UCSD-AML1 (cell line): ENCODE measurements around the gene PDHX.

Experiments used
- DNase-seq: peaks from one replicate; lab custom pipeline; 2025; ENCODE audit not compliant: unreplicated experiment; lab: John Stamatoyannopoulos, UW

Gene PDHX

GRCh38 chr11:34953955-34954354 lies 37.5 kb downstream of the PDHX start:
- no peak for DNase-seq

GRCh38 chr11:34957206-34957605 lies 40.8 kb downstream of the PDHX start:
- DNase-seq: no peak

DNA sequence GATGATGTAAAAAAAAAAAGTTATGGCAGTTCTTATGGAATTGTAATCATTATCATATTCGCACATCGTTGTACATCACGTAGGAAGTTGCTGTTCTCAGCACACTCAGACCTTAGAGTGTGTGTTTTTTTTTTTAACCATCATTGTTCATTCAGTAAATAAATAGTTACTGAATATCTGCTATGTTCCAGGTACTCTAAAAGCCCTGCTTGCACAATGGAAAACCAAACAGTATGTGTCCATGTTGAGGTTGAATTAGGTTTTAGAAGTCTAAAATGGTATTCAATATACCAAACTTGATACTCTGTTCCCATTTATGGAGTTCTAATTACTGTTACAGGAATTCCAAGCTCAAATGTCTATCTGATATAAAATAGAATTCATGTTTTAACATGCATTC lies 41.2 kb downstream of the PDHX start:
- no peak for DNase-seq

GRCh38 chr11:34959770-34960169 lies 43.4 kb downstream of the PDHX start:
- no peak for DNase-seq

- no peak for DNase-seq
Measured at GRCh38 chr11:34960277-34960676, 43.9 kb downstream of the PDHX start.

DNA sequence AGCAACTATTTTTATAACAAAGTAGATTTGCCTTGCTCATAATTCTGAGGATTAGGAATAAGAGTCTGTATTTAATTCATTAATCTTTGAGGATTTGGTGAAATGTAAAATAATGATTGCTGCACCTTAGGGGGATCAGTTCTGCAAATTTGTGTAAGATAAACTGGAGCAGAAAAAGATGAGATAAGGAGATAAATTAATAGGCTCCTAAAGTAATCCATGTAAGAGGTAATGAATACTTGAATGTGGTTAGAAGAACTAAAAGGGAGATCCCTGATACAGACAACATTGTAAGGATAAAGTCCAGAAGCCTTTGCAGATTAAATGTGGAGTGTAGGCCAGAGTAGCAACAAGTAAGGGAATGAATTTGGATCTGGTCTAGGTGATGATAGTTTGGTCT lies 45.6 kb downstream of the PDHX start:
- DNase-seq: no peak

DNA sequence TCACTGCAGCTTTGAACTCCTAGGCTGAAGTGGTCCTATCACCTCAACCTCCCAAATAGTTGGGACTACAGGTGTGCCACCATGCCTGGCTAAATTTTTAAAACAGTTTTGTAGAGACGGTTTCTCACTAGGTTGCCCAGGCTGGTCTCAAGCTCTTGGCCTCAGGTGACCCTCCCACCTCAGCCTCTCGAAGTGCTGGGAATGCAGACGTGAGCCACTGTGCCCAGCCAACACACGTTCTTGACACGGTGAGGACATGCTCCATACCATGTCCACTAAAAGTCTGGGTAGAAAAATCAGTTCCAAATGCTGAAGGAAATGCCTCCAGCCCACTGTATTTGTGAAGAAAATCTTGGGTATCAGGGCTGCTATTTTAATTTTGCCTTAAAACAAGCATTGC lies 46.9 kb downstream of the PDHX start:
- DNase-seq: no peak

GRCh38 chr11:34964610-34965331 lies 48.4 kb downstream of the PDHX start:
- no peak for DNase-seq

GRCh38 chr11:34968862-34969261 lies 52.4 kb downstream of the PDHX start:
- no peak for DNase-seq

- DNase-seq: no peak
Measured at GRCh38 chr11:34970033-34970432, 53.6 kb downstream of the PDHX start.

DNA sequence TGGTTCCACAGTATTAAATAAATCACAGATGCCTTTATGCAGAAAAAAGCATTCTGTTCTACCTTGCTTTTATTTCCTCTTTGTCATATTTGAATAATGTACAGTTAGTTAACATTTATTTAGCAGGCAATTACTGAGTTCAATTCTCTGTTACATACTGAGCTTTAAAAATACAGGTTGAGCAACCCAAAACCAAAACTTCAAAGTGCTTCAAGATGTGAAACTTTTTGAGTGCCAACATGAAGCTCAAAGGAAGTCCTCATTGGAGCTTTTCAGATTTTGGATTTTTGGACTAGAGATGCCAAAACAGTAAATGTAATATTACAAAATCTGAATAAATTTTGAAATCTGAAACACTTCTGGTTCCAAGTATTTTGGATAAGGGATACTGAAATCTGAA lies 54.1 kb downstream of the PDHX start:
- no peak for DNase-seq

DNA sequence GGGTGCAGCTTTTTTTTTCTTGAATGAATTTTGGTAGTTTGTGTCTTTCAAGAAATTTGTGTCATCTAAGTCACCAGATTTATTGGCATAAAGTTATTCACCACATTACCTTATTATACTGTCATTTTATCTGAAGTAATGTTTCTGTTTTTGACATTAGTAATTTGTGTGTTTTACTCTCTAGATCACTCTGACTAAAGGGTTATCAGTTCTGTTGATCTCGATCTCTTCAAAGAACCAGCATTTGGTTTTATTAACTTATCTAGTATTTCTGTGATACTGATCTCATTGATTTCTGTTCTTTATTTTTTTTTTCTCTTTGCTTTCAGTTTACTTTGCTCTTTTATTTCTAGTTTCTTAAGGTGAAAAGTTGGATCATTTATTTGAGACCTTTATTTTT lies 55.5 kb downstream of the PDHX start:
- no peak for DNase-seq

- DNase-seq: no peak
Measured at GRCh38 chr11:34972366-34972765, 55.9 kb downstream of the PDHX start.

DNA sequence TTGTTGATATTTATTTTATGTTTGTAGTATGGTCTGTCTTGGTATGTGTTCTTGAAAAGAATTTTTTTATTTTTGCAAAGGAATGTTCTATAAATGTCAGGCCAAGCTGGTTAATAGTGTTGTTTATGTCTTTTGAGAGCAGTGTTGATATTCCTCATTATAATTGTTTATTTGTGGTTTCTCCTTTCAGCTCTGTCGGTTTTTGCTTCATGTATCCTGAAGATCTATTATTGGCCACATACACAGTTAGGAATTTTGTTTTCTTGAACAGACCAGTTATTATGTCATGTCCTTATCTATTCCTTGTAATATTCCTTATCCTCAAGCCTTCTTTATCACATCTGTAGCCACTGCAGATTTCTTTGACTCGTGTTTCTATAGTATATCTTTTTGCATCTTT lies 56.5 kb downstream of the PDHX start:
- no peak for DNase-seq

DNA sequence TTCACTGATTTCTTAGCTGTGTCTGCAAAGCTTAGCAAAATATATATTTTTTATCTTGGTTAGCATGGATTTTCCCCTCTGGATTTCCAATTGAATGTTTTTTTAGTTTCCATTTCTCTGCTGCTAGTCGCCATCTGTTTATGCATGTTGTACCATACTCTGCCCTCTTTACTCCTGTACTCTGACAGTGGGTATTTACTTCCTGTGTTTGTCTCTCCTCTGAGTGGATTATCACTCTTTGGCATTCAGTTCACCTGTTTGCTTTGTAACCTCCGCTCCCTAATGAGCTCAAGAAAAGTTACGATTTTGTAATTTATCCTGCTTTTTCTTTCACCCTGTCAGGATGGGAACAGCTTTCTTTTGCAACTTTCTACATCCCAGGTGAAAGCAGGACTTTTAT lies 59.1 kb downstream of the PDHX start:
- no peak for DNase-seq

- no peak for DNase-seq
Measured at GRCh38 chr11:34976496-34977088, 60.2 kb downstream of the PDHX start.

GRCh38 chr11:34977089-34977912 lies 60.9 kb downstream of the PDHX start:
- no peak for DNase-seq

DNA sequence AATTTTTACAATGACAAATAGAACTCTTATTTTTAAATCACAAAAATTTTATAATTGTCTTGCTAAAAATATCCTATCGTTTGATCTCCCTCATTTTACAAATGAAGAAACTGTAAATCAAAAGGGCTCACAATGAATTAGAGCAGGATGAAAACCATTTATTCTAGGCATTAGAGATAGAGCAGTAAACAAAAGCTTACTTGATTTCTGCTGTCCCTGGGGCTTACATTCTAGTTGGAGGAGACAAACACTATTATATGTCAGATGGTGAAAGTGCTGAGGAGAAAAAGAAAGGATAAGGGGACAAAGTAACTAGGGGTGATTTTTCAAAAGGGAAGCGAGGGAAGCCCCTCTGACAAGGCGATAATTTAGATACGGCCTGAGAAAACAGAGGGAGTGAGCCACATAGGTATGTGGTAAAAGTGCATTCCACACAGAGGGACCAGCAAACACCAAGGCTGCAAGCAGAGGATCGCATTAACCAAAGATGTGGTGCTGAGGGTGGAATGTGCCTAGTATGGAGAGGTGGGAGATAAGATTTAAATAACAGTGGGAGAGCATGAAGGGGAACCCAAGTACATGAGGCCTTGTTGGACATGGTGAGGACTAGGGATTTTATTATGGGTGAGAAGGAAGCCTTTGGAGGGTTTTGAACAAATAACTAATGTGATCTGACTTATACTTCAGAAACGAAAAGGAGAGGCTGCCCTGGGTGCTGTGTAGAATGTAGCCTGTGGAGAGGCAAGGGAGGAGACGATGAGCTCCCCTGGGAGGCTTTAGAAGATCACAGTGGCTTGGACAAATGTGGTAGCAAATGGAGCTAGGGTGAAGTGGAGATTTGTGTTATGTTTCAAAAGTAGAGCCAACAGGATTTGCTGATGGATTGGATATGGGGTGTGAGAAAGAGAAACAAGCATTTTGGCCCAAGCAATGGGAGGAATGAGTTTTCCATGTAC lies 62.1 kb downstream of the PDHX start:
- DNase-seq: no peak

- DNase-seq: no peak
Measured at GRCh38 chr11:34984514-34984913, 68.1 kb downstream of the PDHX start.

GRCh38 chr11:34986883-34987520 lies 70.6 kb downstream of the PDHX start:
- no peak for DNase-seq

DNA sequence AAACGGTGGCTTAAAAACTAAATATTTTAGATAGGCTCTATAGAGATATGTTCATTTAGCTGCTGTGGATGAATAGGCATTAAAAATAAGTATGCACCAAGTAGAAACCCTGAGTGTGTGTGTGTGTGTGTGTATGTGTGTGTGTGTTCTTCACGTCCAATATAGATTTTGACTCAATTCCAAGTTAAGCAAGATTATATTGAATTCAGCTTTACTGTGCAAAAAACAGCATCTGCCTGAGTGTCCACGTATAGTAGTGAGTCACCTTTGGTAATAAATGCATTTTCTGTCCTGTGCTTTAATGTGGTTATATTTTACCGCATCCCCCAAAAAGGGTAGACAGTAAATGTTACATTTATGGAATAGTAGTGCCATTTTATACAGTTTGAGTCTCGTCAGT lies 71.2 kb downstream of the PDHX start:
- no peak for DNase-seq
